H54 (cell line): ENCODE results near the gene ALKBH8.
"Not testable (repeated sequence)": the region's sequence is repeated elsewhere in the genome, so short reads cannot be mapped to it uniquely, and the experiment has no call there.

ENCODE experiments used
- DNase-seq: peaks from one replicate; pipeline ENCODE4 v3.0.0; 2011; ENCODE audit warnings: low spot score, mixed read lengths; ENCODE audit not compliant: insufficient read length
- FAIRE-seq: peaks from 3 replicates; lab custom pipeline; 2011; peaks lifted over from hg19 to GRCh38; lab: Jason Lieb, UNC
- POLR2A ChIP-seq: IDR thresholded peaks from 2 replicates; pipeline ENCODE4 v1.6.1; 2011; ENCODE audit warnings: low read depth, mild to moderate bottlenecking, low read length

Gene ALKBH8

GRCh38 chr11:107504981-107505380, 60.6 kb downstream of the ALKBH8 start:
- no peak for DNase-seq
- no peak for FAIRE-seq
- no peak for TF ChIP-seq POLR2A

GRCh38 chr11:107501713-107502112, 63.8 kb downstream of the ALKBH8 start:
- TF ChIP-seq POLR2A, result no peak
- DNase-seq, result no peak
- no peak for FAIRE-seq

DNA sequence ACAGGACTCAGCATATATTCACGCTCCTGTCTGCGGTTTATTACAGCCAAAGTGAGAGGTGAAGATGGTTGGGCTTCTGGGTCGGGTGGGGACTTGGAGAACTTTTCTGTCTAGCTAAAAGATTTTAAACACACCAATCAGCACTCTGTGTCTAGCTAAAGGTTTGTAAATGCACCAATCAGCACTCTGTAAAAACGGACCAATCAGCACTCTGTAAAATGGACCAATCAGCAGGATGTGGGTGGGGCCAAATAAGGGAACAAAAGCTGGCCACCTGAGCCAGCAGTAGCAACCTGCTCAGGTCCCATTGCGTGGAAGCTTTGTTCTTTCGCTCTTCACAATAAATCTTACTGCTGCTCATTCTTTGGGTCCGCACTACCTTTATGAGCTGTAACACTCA, 68.2 kb downstream of the ALKBH8 start:
- FAIRE-seq, DNase-seq: not testable (repeated sequence)

- no peak for FAIRE-seq
- no peak for DNase-seq
- TF ChIP-seq POLR2A, result no peak
These were observed 69.5 kb downstream of the ALKBH8 start for GRCh38 chr11:107496011-107496410.

- FAIRE-seq (no peak), DNase-seq (no peak)
- TF ChIP-seq POLR2A, result no peak
These were observed 71.5 kb downstream of the ALKBH8 start for GRCh38 chr11:107494055-107494454.

GRCh38 chr11:107493117-107493516, 72.4 kb downstream of the ALKBH8 start:
- peak; percentile 2 for DNase-seq
- FAIRE-seq, result peak; percentile 78
- no peak for TF ChIP-seq POLR2A

- FAIRE-seq, result no peak
- DNase-seq, result no peak
- no peak for TF ChIP-seq POLR2A
These were observed 74.7 kb downstream of the ALKBH8 start for GRCh38 chr11:107490836-107491235.

DNA sequence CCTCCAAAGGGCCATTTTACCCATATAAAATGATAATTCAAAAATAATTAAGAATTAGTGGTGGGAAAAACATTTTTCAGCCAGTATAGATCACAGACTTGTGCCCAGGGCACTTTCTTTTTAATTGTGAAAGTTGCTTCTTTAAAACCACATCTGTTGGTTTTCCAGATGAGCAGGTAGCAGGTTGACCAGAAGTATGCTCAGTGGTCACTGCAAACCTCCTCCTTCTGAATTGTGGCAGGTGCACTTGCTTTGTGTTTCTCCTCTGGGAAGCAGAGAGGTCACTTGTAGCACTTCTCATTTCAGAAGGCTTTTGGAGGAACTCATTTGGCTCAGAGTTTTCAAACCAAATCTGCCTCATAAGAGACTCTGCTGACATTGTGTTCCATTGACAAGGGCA, 83.3 kb downstream of the ALKBH8 start:
- no peak for TF ChIP-seq POLR2A
- FAIRE-seq (no peak), DNase-seq (no peak)

GRCh38 chr11:107478922-107479321, 86.6 kb downstream of the ALKBH8 start:
- no peak for TF ChIP-seq POLR2A
- no peak for FAIRE-seq
- no peak for DNase-seq

DNA sequence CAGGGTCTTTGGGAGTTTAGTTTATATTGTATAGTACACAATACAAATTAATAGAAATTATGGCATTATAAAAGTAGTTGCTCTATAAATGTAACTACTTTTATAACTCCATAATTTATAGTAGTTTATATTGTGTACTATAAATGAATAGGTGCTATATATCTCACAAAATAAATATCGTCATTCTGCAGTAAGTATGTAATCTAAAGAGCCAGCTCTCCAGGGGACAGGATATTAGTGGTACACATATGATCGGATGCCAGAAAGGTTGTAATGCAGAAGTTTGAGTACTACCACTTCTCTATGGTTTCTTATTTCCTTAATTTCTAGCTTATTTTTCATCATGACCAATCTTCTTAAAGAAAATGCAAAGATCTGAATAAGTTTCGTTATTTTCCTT, 87.7 kb downstream of the ALKBH8 start:
- no peak for TF ChIP-seq POLR2A
- no peak for DNase-seq
- FAIRE-seq, result no peak

DNA sequence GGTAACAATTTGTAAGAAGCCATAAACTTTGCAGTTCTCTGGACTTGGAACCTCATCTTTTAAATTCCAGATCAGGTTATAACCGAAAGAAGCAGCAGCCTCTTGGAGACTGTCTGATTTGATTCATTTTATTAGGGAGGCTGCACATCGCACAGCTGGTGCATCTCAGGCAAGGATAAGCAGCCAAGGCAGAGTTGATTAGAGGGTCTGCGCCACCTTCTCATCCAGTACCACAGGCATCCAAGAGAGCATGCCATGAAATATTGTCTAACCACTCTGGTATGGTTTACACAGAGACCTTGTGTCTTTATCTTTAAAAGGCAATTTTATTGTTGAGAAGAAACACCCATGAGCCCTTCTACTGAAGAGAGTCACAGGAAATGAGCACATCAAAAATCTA, 91.7 kb downstream of the ALKBH8 start:
- no peak for FAIRE-seq
- TF ChIP-seq POLR2A, result no peak
- no peak for DNase-seq

- FAIRE-seq (no peak), DNase-seq (no peak)
- TF ChIP-seq POLR2A, result no peak
These were observed 92.6 kb downstream of the ALKBH8 start for GRCh38 chr11:107472966-107473365.

DNA sequence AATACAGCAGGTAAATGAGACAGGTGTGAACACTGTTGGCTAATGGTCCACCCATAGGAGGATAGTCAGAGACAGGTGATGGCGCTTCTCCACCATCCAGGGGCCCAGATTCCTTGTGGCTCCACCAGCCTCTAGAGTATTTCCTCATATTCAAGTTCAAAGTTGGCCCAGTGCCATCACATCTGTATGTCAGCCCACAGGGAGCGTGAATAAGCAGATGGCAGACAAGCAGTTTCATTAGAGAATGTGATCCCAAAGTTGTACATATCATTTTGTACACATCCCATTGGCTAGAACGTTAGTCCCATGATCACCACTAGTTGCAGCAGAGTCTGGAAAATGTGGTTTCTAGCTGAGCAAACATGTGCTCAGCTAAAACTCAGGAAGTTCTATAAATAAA, 96.9 kb downstream of the ALKBH8 start:
- no peak for TF ChIP-seq POLR2A
- DNase-seq (no peak), FAIRE-seq (no peak)

DNA sequence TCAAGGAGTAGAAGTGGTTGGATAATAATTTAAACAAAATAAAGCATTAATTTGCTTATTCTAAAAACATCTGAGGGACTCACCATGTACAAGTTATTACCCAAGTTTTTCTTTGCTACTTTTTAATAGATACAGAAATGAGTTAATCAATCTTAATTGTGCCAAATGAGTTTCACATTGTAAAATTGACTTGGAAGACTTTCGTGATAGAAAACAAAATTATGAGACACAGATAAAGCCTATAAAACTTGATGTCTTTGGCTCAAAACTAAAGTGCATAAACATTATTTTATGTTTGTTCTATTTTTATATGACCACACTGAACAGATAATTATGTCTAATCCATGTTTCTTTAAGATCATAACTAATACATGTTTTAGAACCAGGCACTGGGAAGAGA, 97.8 kb downstream of the ALKBH8 start:
- TF ChIP-seq POLR2A, result no peak
- FAIRE-seq, result no peak
- no peak for DNase-seq

GRCh38 chr11:107466275-107466866, 99.2 kb downstream of the ALKBH8 start:
- FAIRE-seq, DNase-seq: not testable (repeated sequence)
